DOHH2 (cell line): ENCODE results near the gene GOLGA6C.

Experiments
- EZH2phosphoT487 ChIP-seq: fragments of 200-600 bp; sonication (generic); IDR thresholded peaks from 2 replicates; pipeline ENCODE4 v1.6.1; 2017; ENCODE audit warnings: borderline replicate concordance, mild to moderate bottlenecking, antibody characterized with exemption, low read length, moderate library complexity, mixed read lengths
- TF ChIP-seq, protein P1 (sequence below): fragments of 200-600 bp; sonication (generic); IDR thresholded peaks from one replicate; pipeline ENCODE4 v1.5.1; 2014; ENCODE audit warnings: antibody characterized with exemption, mild to moderate bottlenecking, low read depth, low read length; ENCODE audit not compliant: poor library complexity, severe bottlenecking

DNA sequence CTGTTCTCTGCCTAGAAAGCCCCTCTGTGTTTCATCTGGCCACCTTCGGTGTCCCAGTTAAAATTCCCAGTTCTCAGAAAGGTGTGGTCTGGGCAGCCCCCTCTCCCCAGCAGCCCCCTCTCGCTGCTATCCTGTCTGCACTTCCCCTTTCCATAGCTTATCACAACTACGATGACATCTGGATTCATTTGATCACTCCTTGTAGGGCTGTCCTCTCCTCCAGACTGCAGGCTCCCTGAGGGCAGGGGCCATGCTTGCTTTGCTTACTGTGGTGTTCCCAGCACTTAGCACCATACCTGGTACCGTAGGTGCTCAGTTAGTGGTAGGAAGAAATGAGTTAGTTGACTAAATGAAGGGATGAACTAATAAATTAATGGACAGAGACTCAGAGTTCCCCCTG is 26.3 kb upstream of the GOLGA6C start:
- TF ChIP-seq, protein P1, sequence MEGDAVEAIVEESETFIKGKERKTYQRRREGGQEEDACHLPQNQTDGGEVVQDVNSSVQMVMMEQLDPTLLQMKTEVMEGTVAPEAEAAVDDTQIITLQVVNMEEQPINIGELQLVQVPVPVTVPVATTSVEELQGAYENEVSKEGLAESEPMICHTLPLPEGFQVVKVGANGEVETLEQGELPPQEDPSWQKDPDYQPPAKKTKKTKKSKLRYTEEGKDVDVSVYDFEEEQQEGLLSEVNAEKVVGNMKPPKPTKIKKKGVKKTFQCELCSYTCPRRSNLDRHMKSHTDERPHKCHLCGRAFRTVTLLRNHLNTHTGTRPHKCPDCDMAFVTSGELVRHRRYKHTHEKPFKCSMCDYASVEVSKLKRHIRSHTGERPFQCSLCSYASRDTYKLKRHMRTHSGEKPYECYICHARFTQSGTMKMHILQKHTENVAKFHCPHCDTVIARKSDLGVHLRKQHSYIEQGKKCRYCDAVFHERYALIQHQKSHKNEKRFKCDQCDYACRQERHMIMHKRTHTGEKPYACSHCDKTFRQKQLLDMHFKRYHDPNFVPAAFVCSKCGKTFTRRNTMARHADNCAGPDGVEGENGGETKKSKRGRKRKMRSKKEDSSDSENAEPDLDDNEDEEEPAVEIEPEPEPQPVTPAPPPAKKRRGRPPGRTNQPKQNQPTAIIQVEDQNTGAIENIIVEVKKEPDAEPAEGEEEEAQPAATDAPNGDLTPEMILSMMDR: no peak
- TF ChIP-seq EZH2phosphoT487: no peak
